HG02885 (cell line): Measurements from ENCODE around the gene THEM5.

Experiments
- ATAC-seq: cut with Tn5 transposase; IDR thresholded peaks from one replicate; pipeline ENCODE4 v1.9.1; 2021; ENCODE audit warnings: mild to moderate bottlenecking; ENCODE audit not compliant: unreplicated experiment, poor library complexity

THEM5 gene

DNA sequence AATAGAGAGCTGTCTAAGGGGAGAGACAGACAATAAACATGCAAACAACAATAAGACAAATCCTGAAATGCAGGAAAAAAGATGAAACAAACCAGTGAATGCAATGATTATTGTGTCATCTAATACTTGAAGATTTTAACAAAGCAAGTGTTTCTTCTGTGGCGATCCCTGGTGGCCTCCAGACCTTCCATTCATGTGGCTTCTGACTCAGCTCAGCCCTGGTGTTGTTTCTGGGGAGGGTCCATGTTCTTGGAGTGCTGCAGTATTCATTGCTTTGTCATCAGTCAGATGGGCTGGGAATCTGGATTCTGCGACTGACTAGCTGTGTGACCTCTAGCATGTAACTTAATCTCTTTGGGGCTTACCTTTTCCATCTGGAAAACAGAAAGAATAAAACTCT lies 12.4 kb downstream of the THEM5 start:
- ATAC-seq, result no peak

DNA sequence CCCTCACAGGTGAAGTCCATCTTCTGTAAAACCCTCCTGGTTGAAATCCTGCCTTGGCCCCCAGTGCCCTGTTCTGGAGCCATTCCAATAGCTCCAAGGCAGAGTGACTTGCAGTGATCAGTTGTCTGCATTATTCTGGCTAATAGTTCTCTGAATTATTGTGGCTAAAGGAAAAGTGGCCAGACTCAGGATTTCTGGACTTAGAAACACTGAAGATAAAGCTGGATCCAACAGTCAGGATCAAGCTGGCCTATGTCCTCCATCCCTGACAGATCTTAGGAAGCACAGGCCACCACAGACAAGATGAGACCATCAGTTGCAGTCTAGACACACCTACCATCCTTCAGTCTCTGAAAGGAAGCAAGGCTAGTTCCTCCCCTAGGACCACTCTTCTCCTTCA lies 13.1 kb downstream of the THEM5 start:
- no peak for ATAC-seq

DNA sequence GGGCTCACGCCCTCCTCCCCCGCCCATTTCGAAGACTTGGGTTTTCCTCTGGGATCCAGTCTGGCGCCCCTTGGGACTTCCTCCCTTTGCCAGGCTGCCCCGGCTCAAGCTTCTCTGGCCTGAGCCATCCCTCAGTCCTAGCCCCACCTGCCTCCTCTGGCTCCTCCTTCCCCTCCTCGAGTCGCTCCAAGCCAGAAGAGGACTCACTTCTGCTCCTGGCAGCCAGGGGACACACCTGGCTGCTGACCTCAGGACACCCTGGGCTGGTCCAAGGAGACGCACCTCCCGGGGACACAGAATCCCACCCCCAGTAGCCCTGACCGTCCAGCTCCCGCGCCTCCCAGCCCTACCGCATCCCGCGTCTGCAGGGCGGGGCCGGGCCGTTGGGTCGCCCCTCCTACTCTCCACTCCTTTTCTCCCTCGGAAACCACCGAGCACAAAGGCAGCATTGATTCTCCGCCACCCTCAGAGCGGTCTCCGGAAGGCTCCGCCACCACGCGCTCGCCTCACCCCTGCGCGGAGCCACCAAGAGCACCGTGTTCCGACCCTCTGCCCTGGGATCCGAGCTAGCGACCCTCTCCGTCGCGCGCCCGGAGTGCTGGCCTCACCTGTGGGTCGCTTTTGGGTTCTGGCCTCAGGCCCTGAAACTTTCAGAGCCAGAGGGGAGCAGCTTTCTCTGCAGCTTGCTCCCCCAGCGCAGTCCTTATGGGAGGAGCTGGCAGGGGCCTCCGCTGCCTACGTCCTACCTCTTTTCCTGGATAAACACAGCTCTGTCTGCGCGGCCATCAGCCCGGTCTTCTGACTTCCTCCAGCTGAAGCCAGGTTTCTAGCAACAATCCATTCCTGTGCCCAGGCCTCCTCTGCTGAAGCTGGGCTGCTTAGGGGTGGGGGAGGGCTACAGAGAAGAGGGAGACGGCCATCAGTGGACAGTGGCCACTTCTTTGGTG lies 13.8 kb downstream of the THEM5 start, which contains the start of gene C2CD4D:
Gene C2CD4D (minus strand): TSS at position 364 of the 947 bp plus-strand sequence. CDS start 831 bp downstream, outside the sequence.
- ATAC-seq, result no peak

DNA sequence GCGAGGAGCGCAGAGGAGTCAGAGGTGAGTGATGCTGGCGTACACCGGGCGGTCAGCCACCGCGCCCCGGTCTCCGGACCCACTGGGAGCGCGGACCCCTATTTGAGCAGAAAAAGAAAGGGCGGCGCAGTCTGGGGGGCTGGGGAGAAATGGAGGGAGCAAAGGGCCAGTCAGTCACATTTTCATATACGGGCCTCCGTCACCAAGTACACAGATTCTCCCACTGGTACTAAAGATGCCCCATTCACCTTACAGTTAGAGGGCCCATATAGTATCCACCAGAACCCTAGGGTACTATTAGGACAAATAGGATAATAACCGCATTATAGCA lies 14.5 kb downstream of the THEM5 start:
- no peak for ATAC-seq

DNA sequence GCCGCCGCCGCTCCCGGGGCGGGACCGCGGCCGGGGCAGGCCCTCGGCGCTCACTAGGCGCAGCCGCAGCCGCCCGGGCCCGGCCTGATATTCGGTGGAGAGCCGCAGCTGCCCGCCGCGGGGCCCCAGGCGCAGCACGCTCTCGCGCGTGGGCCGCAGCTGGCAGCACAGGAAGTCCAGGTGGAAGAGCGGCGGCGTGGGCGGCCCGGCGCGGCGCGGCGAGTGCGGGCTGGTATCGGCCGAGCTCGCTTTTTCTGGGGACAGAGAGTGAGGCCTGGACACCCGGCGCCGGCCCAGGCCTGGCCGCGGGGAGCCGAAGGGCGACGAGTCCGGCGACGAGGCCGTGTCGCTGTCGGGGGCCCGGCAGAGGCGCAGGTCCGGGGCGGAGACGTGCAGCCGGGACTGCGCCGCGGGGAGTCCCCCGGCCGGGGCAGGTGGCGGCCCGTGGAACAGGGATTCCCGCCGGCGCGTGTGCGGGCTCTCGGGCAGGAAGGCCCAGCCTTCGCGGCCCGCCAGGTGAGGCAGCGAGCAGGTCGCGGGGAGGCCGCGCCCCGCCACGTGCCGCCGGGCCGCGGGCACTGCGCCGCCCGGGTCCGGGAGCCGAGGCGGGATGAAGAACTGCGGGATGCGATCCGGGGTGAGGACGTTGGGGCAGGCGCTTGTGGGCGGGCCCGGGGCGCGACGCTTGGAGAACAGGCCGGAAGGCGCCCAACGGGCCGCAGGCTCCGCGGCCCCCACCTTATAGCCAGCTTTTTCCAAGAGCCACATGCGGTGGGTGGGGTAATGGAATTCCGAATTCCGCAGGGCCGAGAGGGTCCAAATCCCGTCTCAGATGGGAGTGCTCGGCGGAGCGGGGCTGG lies 15.1 kb downstream of the THEM5 start:
- ATAC-seq, result no peak

DNA sequence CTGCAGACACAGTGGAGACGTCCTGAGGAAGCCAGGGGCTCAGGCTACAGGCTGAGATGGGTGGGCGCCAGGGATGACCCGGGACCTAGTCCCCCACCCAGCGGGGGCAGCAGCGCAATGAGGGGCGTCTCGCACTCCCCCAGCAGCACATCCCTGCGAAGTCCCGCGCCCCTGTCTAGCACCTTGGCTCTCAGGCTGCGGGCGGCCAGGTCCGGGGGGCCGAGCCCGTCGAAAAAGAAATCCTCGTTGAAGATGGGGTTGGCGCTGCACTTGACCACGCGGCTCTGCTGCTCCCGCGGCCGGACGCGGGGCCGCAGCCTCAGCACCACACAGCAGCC lies 15.7 kb downstream of the THEM5 start:
- no peak for ATAC-seq

DNA sequence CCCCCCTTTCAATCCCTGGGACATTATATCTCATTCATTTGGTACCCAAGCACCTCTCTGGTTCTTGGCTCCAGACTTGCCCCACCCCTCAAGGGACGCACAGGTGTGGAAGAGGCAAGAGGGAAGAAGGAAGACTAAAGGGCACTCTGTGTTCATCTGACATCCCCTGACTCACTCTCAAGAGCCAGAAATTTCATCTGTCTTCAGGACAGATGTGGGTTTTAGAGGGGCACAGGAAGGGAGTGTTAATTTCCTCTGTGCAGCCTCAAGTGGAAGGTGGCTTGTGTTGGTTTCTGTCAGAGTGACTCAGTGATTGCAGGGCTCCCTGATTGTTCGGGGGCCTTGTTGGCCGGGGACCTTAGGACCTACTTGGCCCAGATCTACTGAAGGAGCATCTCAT lies 16.3 kb downstream of the THEM5 start:
- ATAC-seq, result no peak

DNA sequence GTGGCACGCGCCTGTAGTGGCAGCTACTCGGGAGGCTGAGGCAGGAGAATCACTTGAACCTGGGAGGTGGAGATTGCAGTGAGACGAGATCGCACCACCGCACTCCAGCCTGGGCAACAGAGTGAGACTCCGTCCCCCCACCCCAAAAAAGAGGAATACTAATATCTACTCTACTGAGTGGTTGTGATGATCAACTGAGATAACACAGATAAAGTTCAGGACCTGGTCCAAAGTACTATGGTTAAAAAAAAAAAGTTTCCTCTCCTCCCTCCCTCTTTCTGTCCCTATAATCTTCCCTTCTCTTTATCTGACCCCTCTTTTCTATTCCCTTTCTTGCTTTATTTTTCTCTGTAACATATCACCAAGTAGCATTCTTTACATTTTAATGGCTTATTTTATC lies 17.9 kb downstream of the THEM5 start:
- ATAC-seq, result no peak

DNA sequence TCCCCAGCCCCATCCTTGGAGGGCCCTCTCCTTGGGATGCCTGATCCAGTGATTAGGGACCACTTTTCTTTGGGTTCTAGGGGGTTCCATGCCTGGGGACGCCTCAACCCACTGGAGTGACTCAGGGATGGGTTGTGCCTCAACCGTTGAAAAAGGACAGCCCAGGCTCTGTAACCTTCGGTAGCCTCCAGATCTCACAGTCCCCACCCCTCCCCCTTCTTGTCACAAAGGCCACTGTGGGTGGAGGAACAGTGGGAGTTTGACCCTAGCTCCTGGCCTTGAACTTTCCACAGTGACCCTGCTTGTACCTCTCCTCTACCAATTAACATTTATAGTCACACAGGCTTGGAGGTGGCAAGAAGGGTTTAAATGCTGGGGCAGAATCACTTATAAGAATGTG lies 19.3 kb downstream of the THEM5 start:
- ATAC-seq, result no peak

DNA sequence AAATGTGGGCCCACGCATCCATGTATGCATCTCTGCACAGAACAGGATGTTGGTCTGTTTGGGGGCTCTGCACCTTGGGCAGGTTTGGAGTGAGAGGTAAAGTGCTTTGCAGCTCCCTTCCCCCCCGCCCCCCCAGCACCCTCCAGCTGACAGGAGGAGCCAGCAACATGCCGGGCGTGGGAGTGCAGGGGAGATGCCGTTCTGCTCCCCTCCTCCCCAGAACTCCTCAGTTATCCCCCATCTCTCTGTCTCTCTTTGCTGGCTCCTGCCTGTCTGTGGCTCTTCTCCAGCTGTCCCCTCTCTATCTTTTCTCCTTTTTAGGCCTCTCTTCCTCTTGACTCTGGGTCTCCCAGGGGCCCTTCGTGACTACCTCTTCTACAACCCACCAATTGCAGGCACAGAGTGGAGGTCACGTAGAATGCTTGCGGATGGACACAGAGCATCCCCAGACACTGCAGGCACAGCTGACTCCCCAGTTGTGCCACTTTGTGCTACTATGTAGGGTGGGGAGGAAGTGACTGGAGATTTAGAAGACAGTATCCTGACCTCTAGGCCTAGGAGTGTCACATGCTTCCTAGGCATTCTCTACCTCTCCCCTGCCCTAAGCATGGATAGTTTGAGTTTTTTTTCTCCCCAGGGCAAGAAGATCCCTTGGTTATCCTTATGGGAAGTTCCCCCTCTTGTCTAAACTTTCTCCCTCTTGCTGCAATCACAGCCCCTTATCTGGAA lies 20.2 kb downstream of the THEM5 start:
- no peak for ATAC-seq

DNA sequence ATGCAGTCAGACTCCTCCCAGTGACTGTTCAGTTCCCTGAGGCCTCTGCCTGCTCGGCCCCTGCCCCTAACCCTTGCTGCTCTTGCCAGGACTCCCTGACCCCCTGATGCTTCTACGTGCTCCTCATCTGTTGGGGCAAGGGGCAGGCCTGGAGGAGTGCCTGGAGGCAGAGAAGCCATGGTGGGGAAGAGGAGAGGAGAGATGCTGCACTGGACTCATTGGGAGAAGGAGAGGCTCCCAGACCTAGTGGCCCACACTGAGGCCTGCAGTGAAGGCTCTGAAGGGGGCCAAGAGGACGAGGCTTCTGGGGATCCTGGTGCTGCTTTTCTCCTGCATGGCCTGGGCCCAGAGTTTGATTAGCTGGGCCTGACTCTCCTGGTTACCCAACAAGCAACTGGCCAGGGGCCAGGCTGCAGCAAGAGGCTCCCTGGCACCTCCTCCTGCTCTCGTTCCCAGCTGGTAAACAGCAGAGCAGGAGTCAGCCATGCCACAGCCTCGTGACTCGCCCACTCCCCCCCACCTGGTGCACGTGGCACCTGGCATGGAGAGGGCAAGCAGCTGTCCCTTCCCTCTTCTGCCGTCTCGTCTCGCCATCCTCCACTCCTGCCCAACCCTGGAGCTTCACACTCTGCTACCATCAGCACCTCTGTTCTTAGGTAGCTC lies 21.1 kb downstream of the THEM5 start:
- ATAC-seq, result no peak

DNA sequence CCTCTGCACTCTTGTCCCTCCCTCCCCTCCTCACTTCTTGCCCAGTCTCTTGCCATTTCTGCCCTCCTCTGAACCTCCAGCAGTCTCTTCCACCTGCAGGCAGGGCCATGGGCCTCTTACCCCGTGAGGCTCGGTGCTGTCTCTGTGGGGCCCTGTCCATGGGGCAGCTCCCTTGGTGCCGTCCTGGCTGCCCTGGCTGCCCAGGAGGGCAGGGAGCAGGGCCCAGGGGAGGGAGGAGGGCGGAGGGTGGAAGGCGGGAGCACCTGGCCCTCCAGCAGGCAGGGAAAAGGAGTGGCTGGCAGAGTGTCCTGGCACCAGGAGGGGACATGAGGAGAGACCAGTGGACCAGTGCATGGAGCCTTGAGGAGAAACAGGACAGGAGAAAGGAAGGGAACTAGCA lies 21.9 kb downstream of the THEM5 start, which contains the start of gene RORC:
Gene RORC (minus strand): TSS at position 198 of the 400 bp plus-strand sequence. CDS start 38 bp downstream, at position 160.
- ATAC-seq, result no peak

DNA sequence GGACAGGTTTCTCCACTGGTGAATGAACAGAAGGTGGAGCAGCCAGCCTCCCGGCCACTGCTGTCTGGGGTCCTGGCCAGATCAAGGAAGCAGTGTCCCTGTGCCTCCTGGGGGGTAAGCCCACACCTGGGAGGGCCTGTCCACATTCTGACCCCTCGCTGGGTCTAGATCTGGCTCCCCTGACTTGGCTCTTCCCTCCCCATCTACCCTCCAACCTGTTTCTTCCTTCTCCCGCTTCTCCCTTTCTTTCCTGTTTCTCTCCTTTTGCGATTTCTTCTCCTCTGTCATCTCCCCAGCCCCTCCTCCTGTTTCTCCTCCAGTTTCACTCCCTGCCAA lies 22.3 kb downstream of the THEM5 start:
- ATAC-seq, result no peak

DNA sequence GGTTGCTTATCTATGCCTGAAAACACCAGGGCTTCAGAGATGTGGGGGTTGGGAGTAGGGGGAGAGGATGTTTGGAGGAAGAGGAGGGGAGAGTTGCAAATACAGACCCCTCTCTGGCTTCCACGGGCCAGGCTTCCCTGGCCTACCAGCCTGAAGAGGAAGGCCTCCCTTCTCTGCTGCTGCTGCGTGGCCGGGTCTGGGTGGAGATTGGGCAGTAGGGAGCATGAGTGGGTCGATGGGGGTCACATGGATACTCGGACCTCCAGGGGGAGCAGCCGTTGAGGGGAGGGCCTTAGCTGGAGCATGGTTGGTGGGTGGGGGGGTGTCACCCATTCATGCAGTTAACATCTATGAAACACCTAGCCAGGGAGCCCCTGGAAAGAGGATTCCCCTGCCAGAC lies 23.5 kb downstream of the THEM5 start:
- no peak for ATAC-seq

DNA sequence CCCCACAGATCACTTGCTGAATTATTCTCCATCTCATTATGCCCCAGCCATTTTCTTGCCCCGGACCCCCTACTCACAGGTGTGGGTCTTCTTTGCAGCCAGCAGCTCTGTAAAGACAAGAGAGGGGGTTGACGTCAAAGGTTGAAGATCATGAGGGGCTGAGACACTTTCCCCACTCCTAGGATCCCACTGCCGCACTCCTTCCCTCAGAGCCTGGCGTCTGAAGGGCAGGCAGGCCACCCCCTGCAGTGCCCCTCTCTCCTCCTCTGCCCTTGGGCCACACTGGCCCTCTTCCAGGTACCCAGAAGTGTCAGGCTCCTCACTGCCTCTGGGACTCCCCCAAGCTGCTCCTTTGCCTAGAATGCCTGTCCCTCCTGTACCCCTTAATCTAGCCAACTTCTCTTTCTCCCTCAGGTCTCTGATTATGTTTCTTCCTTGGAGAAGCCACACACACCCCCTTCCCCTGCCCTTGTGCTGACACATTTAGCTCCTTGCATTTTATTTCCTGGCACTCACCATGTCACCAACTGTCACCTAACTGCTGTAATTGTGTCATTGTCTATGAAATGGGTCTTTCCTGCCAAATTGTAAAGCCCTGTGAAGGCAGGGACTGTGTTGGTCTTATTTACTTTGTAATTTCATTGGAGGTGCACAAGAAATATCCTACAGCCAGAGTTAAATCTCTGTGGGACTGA lies 24.0 kb downstream of the THEM5 start:
- no peak for ATAC-seq

DNA sequence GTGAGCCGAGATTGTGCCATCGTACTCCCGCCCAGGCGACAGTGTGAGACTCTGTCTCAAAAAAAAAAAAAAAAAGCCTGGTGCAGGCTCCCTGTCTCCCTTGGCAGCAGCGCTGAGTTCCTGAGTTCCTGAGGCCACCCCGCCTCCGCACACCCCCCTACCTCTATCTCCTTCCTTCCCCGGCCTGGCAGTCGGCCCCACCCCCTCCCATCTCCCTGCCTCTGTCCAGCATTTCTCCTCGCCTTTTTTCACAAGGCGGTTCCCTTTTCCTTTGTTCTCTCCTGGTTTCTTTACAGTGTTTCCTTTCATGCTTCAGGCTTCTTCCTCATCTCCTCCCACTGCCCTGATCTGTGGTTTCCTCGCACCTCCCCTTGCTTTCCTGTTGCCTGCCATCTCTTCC lies 24.6 kb downstream of the THEM5 start:
- no peak for ATAC-seq

DNA sequence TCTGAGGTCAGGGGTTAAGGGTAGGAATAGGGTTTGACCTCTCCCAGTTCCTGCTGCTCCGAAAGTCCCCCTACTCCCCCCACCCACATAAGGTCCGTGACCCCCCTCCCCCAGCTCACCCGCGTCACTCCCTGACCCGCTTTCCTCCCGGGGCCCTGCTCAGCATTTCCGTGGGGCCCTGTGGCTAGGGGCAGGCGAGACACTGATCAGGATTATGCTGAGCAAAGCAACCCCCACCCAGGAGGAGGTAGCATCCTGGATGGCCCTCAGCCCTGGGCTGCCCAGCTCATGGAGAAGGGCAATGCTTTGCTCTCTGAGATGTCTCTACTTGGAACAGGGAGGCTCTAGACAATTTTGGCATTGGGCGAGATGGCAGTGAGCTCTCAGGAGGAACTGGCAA lies 25.7 kb downstream of the THEM5 start:
- no peak for ATAC-seq

DNA sequence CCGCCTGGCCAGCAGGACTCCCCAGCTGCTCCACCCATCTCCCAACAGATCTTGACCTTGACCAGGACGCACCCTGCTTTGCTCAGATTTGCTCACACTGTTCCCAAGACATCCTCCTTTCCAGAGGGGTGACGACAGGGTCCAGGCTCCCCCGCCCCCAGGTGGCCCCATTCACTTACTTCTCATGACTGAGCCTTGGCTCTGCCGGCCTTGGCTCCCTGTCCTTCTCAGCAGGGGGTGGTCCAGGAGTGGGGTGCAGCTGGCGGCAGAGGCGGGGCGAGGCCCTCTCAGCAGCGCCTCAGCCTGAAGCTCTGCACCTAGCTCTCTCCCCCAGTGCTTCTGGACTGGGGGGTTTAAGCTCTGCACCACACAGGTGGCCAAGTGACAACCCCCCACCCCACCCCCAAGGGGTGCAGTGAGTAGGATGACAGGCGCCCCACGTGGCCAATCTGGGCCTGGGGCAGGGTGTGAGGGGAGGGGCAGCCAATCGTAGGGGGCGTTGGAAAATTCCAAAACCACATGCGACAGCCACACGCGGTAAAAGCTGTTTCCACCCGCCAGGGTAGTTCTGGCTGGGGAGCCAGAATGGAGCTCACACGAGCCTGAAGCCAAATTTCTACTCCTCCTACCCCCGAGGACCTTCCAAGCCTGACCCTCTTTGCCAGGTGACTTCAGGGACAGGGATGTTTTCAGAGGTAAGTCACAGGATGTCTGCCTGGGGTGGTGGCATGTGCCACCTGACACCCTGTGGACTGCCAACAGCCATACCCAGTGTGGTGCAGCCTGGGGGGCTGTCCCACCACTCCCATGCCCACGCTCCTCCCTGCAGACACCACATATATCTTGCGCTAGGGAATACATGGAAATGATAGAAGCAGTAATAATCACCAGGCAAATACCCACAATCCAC lies 27.5 kb downstream of the THEM5 start:
- no peak for ATAC-seq

DNA sequence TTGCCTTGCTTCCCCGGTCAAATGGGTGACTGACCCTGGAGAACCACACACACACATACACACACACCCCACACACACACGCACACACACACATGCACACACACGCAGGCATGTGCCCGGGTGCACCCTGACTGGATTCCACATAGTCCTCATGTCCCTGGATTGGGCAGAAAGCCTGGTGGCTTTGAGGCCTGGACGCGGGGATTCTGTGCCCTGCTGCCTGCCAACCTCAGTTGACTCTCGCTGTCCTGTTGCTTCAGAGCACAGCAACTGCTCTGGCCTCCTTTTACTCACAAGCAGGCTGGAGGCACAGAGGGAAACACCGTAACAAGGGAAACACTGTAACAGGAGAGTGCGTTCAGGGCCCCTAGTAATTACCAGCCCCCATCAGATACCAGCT lies 28.3 kb downstream of the THEM5 start:
- ATAC-seq, result no peak
